K562 (cell line): ENCODE measurements around the gene RFX7. TPM values are rescaled to one million over a fixed set of nuclear protein-coding genes. Genes with fewer than 3 reads are reported as not detected.
A peak's percentile ranks its signal among the peaks of the same experiment; 100 is the strongest.

Experiments used
- CREM ChIP-seq: IDR thresholded peaks from 2 replicates; pipeline ENCODE4 v1.6.1; 2014; ENCODE audit warnings: antibody characterized with exemption, low read depth
- EGR1 ChIP-seq: fragments of 450-650 bp; conservative IDR thresholded peaks from 2 replicates; pipeline ENCODE4 v1.6.1; 2017; ENCODE audit warnings: mild to moderate bottlenecking
- EHMT2 ChIP-seq: fragments of 450-650 bp; IDR thresholded peaks from 2 replicates; pipeline ENCODE4 v1.6.1; 2018; ENCODE audit warnings: antibody characterized with exemption
- ERF ChIP-seq: fragments of 450-650 bp; formaldehyde crosslinking; IDR thresholded peaks from 2 replicates; pipeline ENCODE4 v1.4.0; 2020; ENCODE audit warnings: mild to moderate bottlenecking, mixed read lengths
- GATA2 ChIP-seq: sonication (generic); formaldehyde crosslinking; IDR thresholded peaks from 2 replicates; pipeline ENCODE4 v1.4.0; 2020; ENCODE audit warnings: mild to moderate bottlenecking, missing genetic modification reagents
- GMEB1 ChIP-seq: fragments of 250-450 bp; sonication (Bioruptor Pico); IDR thresholded peaks from 2 replicates; pipeline ENCODE4 v1.4.0; 2020; ENCODE audit warnings: mild to moderate bottlenecking
- HMG20B ChIP-seq: fragments of 250-450 bp; sonication (Bioruptor Pico); IDR thresholded peaks from 2 replicates; pipeline ENCODE4 v1.5.0; 2021; ENCODE audit warnings: mild to moderate bottlenecking
- MTA3 ChIP-seq: fragments of 450-650 bp; formaldehyde crosslinking; IDR thresholded peaks from 2 replicates; pipeline ENCODE4 v1.6.1; 2017; ENCODE audit warnings: mild to moderate bottlenecking, borderline replicate concordance
- MTF1 ChIP-seq: fragments of 250-450 bp; sonication (Bioruptor Pico); IDR thresholded peaks from 2 replicates; pipeline ENCODE4 v1.9.0; 2021; ENCODE audit warnings: moderate library complexity, mild to moderate bottlenecking, inconsistent platforms, borderline replicate concordance
- NBN ChIP-seq: fragments of 450-650 bp; IDR thresholded peaks from 2 replicates; pipeline ENCODE4 v1.6.1; 2016; ENCODE audit warnings: low read depth, mild to moderate bottlenecking
- NEUROD1 ChIP-seq: fragments of 150-350 bp; IDR thresholded peaks from 2 replicates; pipeline ENCODE4 v1.6.1; 2014; ENCODE audit warnings: borderline replicate concordance, low read length, low read depth; ENCODE audit not compliant: partially characterized antibody
- NFIC ChIP-seq: fragments of 450-650 bp; IDR thresholded peaks from 2 replicates; pipeline ENCODE4 v1.6.1; 2017; ENCODE audit warnings: mild to moderate bottlenecking, inconsistent platforms
- RFX5 ChIP-seq: IDR thresholded peaks from 2 replicates; pipeline ENCODE4 v1.6.1; 2011; ENCODE audit warnings: low read depth, mild to moderate bottlenecking, improper control_type of control experiment, low read length
- SETDB1 ChIP-seq: IDR thresholded peaks from one replicate; pipeline ENCODE4 v1.6.1; 2012; ENCODE audit warnings: low read length, control low read depth, inconsistent platforms
- TCF15 ChIP-seq: fragments of 250-450 bp; sonication (Bioruptor Pico); IDR thresholded peaks from 2 replicates; pipeline ENCODE4 v1.8.0; 2022; ENCODE audit warnings: moderate library complexity, mild to moderate bottlenecking, inconsistent platforms
- TFE3 ChIP-seq: fragments of 450-650 bp; formaldehyde crosslinking; IDR thresholded peaks from 2 replicates; pipeline ENCODE4 v1.4.0; 2020; ENCODE audit warnings: mild to moderate bottlenecking, mixed read lengths
- TRIM24 ChIP-seq, 2 experiments: fragments of 450-650 bp; IDR thresholded peaks; 2 replicates each; pipeline ENCODE4 v1.6.1; 2016
- XRCC4 ChIP-seq: IDR thresholded peaks from one replicate; pipeline ENCODE4 v1.6.1; 2011; ENCODE audit not compliant: insufficient read depth, insufficient read length; ENCODE audit errors: extremely low read depth
- YY1 ChIP-seq, 3 experiments: IDR thresholded peaks; 2 replicates each; pipeline ENCODE4 v1.6.1; 2011; ENCODE audit warnings: low read length in 2 of 3, mild to moderate bottlenecking in 2 of 3, moderate library complexity in 2 of 3, borderline replicate concordance in 1 of 3, control low read depth in 1 of 3, low read depth in 1 of 3; ENCODE audit not compliant: insufficient read depth in 3 of 3, insufficient replicate concordance in 2 of 3, control insufficient read depth in 1 of 3, insufficient read length in 1 of 3; ENCODE audit errors: extremely low read depth in 1 of 3
- ZBED1 ChIP-seq: IDR thresholded peaks from 2 replicates; pipeline ENCODE4 v1.6.1; 2014
- ZNF184 ChIP-seq: sonication (generic); formaldehyde crosslinking; IDR thresholded peaks from 2 replicates; pipeline ENCODE4 v1.5.0; 2020; ENCODE audit warnings: missing genetic modification reagents
- ZNF232 ChIP-seq: sonication (generic); formaldehyde crosslinking; IDR thresholded peaks from 2 replicates; pipeline ENCODE4 v1.8.0; 2022; ENCODE audit warnings: mild to moderate bottlenecking, missing genetic modification reagents
- ZNF253 ChIP-seq: fragments of 250-450 bp; sonication (Bioruptor Pico); conservative IDR thresholded peaks from 2 replicates; pipeline ENCODE4 v1.6.1; 2021; ENCODE audit warnings: mild to moderate bottlenecking
- ZNF644 ChIP-seq: fragments of 200-800 bp; sonication (Bioruptor generic); IDR thresholded peaks from 2 replicates; pipeline ENCODE4 v1.6.1; 2016; ENCODE audit warnings: low read depth, missing genetic modification characterization, missing compliant biosample characterization
- ZNF77 ChIP-seq: fragments of 250-450 bp; sonication (Bioruptor Pico); IDR thresholded peaks from 2 replicates; pipeline ENCODE4 v1.5.0; 2020
- polyA plus RNA-seq, 8 experiments: library from polyadenylated mRNA; depleted of rRNA in 4 of 8; stranded (reverse) in 5 of 8; unstranded in 3 of 8; fragments of >200 nt; fragmentation: Nextera tagmentation in 2 of 8; fragmentation: Illumina TruSeq in 1 of 8; extraction: Ambion mirVana in 2 of 8; extraction: Trizol in 1 of 8; gene quantifications; 2 replicates each; pipeline versions ENCODE4 v1.2.1 to v1.2.3, GENCODE V29; 2011 to 2014; ENCODE audit warnings: inconsistent platforms in 1 of 8, missing spikeins in 1 of 8
- total RNA-seq, 7 experiments: library from RNA; depleted of rRNA in 6 of 7; stranded (reverse); fragments of >200 nt in 6 of 7; fragmentation: Illumina TruSeq in 2 of 7; extraction: Trizol in 2 of 7; gene quantifications; 2 replicates each; pipeline versions ENCODE4 v1.2.1 to v1.2.3, GENCODE V29; 2011 to 2021; ENCODE audit warnings: low replicate concordance in 1 of 7

Gene RFX7
- total and polyA plus RNA-seq, 9 of the 15 experiments (the other 6 are each of a cell fraction or from before 2014, with no cell fraction given), result 2.4 to 17.9 (median 6.3) TPM

GRCh38 chr15:56245871-56246814, 2.5 kb upstream of the RFX7 start (continued):
- TF ChIP-seq TFE3 (CRISPR knock-in tag), result no peak
- no peak for TF ChIP-seq TCF15
- TF ChIP-seq ZNF232, result no peak
- TF ChIP-seq SETDB1, result no peak
- TF ChIP-seq NEUROD1, result peak; percentile 74
- TF ChIP-seq RFX5, result no peak
- no peak for TF ChIP-seq GATA2 (CRISPR knock-in tag)
- no peak for TF ChIP-seq ZNF253 (CRISPR knock-in tag)
- no peak for TF ChIP-seq XRCC4
- no peak for TF ChIP-seq MTF1 (CRISPR knock-in tag)
- TF ChIP-seq NFIC, result peak; percentile 64
- peak; percentile 27; the same call in 1 of the 2 replicates for TF ChIP-seq EHMT2
- TF ChIP-seq NBN, result peak; percentile 83
- peak; percentile 73; the same call in 1 of the 2 replicates for TF ChIP-seq MTA3
- no peak for TF ChIP-seq ZNF184
- TF ChIP-seq YY1 (IDR thresholded peaks at IDR 0.05; ENCODE audit: borderline replicate concordance in 1 of 3, control insufficient read depth in 1 of 3, extremely low read depth in 1 of 3, insufficient read depth in 3 of 3, insufficient read length in 1 of 3, insufficient replicate concordance in 2 of 3, low read depth in 1 of 3, low read length in 2 of 3), result peak in 2 of 3 experiments; percentile 80 to 83
- no peak for TF ChIP-seq ERF (CRISPR knock-in tag)
- peak in 1 of 2 experiments; percentile 92; a peak in 2 of 4 replicates for TF ChIP-seq TRIM24 (IDR thresholded peaks at IDR 0.05)
- TF ChIP-seq CREM, result peak; percentile 66
- no peak for TF ChIP-seq ZNF644
- TF ChIP-seq HMG20B (CRISPR knock-in tag), result no peak
- TF ChIP-seq ZNF77, result no peak
- no peak; the same call in 1 of the 2 replicates for TF ChIP-seq GMEB1 (CRISPR knock-in tag)
- no peak for TF ChIP-seq ZBED1
- TF ChIP-seq EGR1, result no peak
